GM23248 (cell line): ENCODE results near the gene PSMB10. TPM values are rescaled to one million over a fixed set of nuclear protein-coding genes. Genes with fewer than 3 reads are reported as not detected.

Experiments
- DNase-seq: peaks from one replicate; pipeline ENCODE4 v3.0.0-alpha.2; 2015
- H2AFZ ChIP-seq: fragments of 200-600 bp; sonication (generic); 2 replicates; pipeline ENCODE4 v1.6.1; 2016; ENCODE audit warnings: antibody characterized with exemption
- H3F3A ChIP-seq: fragments of 200-600 bp; sonication (generic); 2 replicates; pipeline ENCODE4 v1.6.1; 2016; ENCODE audit warnings: mild to moderate bottlenecking, antibody characterized with exemption, mixed run types; ENCODE audit not compliant: insufficient read depth
- H3K27ac ChIP-seq: fragments of 200-600 bp; sonication (generic); 2 replicates; pipeline ENCODE4 v1.5.1; 2016; ENCODE audit warnings: mild to moderate bottlenecking
- H3K27me3 ChIP-seq: fragments of 200-600 bp; sonication (generic); replicated peaks from 2 replicates; pipeline ENCODE4 v1.6.1; 2016; ENCODE audit warnings: mild to moderate bottlenecking; ENCODE audit not compliant: insufficient read depth
- H3K36me3 ChIP-seq: fragments of 200-600 bp; sonication (generic); 2 replicates; pipeline ENCODE4 v1.6.1; 2016; ENCODE audit warnings: low read depth, mild to moderate bottlenecking
- H3K4me1 ChIP-seq: fragments of 200-600 bp; sonication (generic); 2 replicates; pipeline ENCODE4 v1.6.1; 2016; ENCODE audit warnings: mild to moderate bottlenecking; ENCODE audit not compliant: insufficient read depth
- H3K4me2 ChIP-seq: fragments of 200-600 bp; sonication (generic); one replicate; pipeline ENCODE4 v1.6.1; 2016; ENCODE audit warnings: mild to moderate bottlenecking; ENCODE audit not compliant: unreplicated experiment
- H3K4me3 ChIP-seq: fragments of 200-600 bp; sonication (generic); 2 replicates; pipeline ENCODE4 v1.5.1; 2016; ENCODE audit warnings: mild to moderate bottlenecking
- H3K79me2 ChIP-seq: fragments of 200-600 bp; sonication (generic); 2 replicates; pipeline ENCODE4 v1.6.1; 2016; ENCODE audit warnings: mild to moderate bottlenecking; ENCODE audit not compliant: insufficient read depth
- H3K9ac ChIP-seq: fragments of 200-600 bp; sonication (generic); 2 replicates; pipeline ENCODE4 v1.6.1; 2016; ENCODE audit warnings: mild to moderate bottlenecking
- H3K9me2 ChIP-seq: fragments of 200-600 bp; sonication (generic); 2 replicates; pipeline ENCODE4 v1.6.1; 2016; ENCODE audit warnings: mixed run types, mild to moderate bottlenecking, moderate library complexity; ENCODE audit not compliant: insufficient read depth
- H3K9me3 ChIP-seq: fragments of 200-600 bp; sonication (generic); one replicate; pipeline ENCODE4 v1.6.1; 2017; ENCODE audit warnings: low read depth
- H4K20me1 ChIP-seq: fragments of 200-600 bp; sonication (generic); 2 replicates; pipeline ENCODE4 v1.6.0; 2016; ENCODE audit not compliant: insufficient read depth
- EZH2 ChIP-seq: fragments of 200-600 bp; sonication (generic); IDR thresholded peaks from 2 replicates; pipeline ENCODE4 v1.6.1; 2018; ENCODE audit warnings: antibody characterized with exemption, mild to moderate bottlenecking; ENCODE audit not compliant: insufficient read depth, poor library complexity, severe bottlenecking
- EZH2phosphoT487 ChIP-seq: fragments of 200-600 bp; sonication (generic); IDR thresholded peaks from 2 replicates; pipeline ENCODE4 v1.6.1; 2018; ENCODE audit warnings: antibody characterized with exemption, moderate library complexity, mild to moderate bottlenecking, low read depth; ENCODE audit not compliant: insufficient read depth
- WGBS, 2 experiments: methylation state at CpG; one replicate each; pipeline ENCODE4 v1.1.6; 2015 to 2017; ENCODE audit warnings: low lambda C conversion rate in 2 of 2, low coverage in 1 of 2; ENCODE audit errors: missing lambda C conversion rate in 2 of 2; 5-methylcytosine and 5-hydroxymethylcytosine counted together
- in situ Hi-C: fragments of 300-500 bp; cut with MboI; formaldehyde crosslinking; loops from 2 replicates; pipeline ENCODE4 v1.15.0; 2020
- polyA plus RNA-seq: library from polyadenylated mRNA; unstranded; fragments of >200 nt; fragmentation: Nextera tagmentation; extraction: Ambion mirVana; gene quantifications from 2 replicates; pipeline ENCODE4 v1.2.1, GENCODE V29; 2016
- total RNA-seq: library from RNA; depleted of rRNA; stranded (reverse); fragments of >200 nt; shearing (Covaris generic); gene quantifications from 2 replicates; pipeline ENCODE4 v1.2.3, GENCODE V29; 2014

PSMB10 gene
- total and polyA plus RNA-seq, 2 experiments from 2014 or later = 18.9 to 55.1 TPM

- H3K27me3 ChIP-seq = no peaks in the 10 kb centered on the region
- DNase-seq = no peak
- H3K79me2 ChIP-seq = peaks cover 85% of the 10 kb centered on the region
- H3K9me2 ChIP-seq = no peaks in the 10 kb centered on the region
- no peak overlapping the region for H3K9ac ChIP-seq
- 0 out of 2 replicates have a peak, but pooled peaks cover 3% of the 10 kb centered on the region for H4K20me1 ChIP-seq
- 50 to 53% methylated on average over 6 of the region's 6 CpGs for WGBS, 2 experiments
- H3K4me3 ChIP-seq = no peak overlapping the region
- H3K9me3 ChIP-seq = no peaks in the 10 kb centered on the region
- no peak for TF ChIP-seq EZH2phosphoT487
- no peak for TF ChIP-seq EZH2
- peaks cover 30% of the 10 kb centered on the region for H3K4me1 ChIP-seq
- peaks cover 23% of the 10 kb centered on the region for H3K36me3 ChIP-seq
- in situ Hi-C loops = no loop called here
- H3K27ac ChIP-seq = no peak overlapping the region
- H2AFZ ChIP-seq = no peak overlapping the region
- peaks cover 16% of the 10 kb centered on the region for H3F3A ChIP-seq
- peak overlapping the region; percentile 3 for H3K4me2 ChIP-seq
Observed at GRCh38 chr16:67964477-67965131, 28.0 kb upstream of the PSMB10 start.

DNA sequence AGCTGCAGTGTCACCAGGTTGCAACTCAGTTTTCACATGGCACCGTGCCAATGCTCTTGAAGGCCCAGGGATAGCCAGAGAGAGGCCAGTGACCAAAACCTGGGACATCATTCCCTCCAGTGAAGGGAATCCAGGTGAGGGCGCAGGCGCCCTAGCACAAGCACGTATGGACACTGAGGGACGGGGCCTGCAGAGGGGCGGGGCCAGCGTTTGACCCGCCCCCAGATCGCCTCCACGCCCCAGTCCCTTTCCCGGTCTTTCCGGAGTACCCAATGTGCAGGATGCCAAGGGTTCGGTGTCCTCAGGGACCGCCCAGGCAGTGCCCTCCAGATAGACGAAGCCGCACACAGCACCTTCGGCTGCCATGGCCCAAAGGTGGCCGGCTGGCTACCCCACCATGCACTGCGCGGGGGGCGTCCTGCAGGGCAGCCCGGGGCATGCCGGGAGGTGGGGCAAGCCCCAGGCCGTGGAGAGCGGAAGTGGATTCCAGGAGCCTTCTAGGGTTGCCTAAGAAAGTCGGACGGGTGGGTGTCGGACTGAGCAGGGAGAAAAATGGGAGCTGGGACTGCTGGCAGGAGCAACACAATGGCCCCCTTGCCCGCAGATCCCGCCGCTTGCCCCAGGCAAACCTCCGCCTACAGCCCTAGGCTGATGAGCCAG is 27.1 kb upstream of the PSMB10 start:
- Histone ChIP-seq H3K36me3 (peaks cover 24% of the 10 kb centered on the region), H3K27me3 (no peaks in the 10 kb centered on the region), H3K9me3 (no peaks in the 10 kb centered on the region), H4K20me1 (0 out of 2 replicates have a peak, but pooled peaks cover 3% of the 10 kb centered on the region), H3K4me3 (no peak overlapping the region), H2AFZ (no peak overlapping the region), H3K9ac (no peak overlapping the region), H3K27ac (no peak overlapping the region), H3K9me2 (no peaks in the 10 kb centered on the region), H3K4me1 (peaks cover 38% of the 10 kb centered on the region), H3K79me2 (peaks cover 93% of the 10 kb centered on the region), H3F3A (peaks cover 16% of the 10 kb centered on the region), H3K4me2 (no peak overlapping the region)
- no peak for TF ChIP-seq EZH2phosphoT487
- TF ChIP-seq EZH2 = no peak
- DNase-seq = peak; percentile 39
- 45 to 48% methylated on average over 20 to 32 of the region's 32 CpGs for WGBS, 2 experiments
- in situ Hi-C loops = no loop called here

- peaks cover 40% of the 10 kb centered on the region for H3K4me1 ChIP-seq
- no peaks in the 10 kb centered on the region for H3K27me3 ChIP-seq
- no peak overlapping the region for H3K27ac ChIP-seq
- WGBS, 2 experiments = 61 to 63% methylated on average over 2 of the region's 2 CpGs
- no peak overlapping the region for H3K4me2 ChIP-seq
- H3K4me3 ChIP-seq = no peak overlapping the region
- in situ Hi-C loops = no loop called here
- H2AFZ ChIP-seq = no peak overlapping the region
- H3K9me2 ChIP-seq = no peaks in the 10 kb centered on the region
- 0 out of 2 replicates have a peak, but pooled peaks cover 3% of the 10 kb centered on the region for H4K20me1 ChIP-seq
- TF ChIP-seq EZH2phosphoT487 = no peak
- no peak for TF ChIP-seq EZH2
- H3K36me3 ChIP-seq = peaks cover 29% of the 10 kb centered on the region
- peaks cover 16% of the 10 kb centered on the region for H3F3A ChIP-seq
- no peak for DNase-seq
- H3K9ac ChIP-seq = no peak overlapping the region
- H3K9me3 ChIP-seq = no peaks in the 10 kb centered on the region
- H3K79me2 ChIP-seq = peaks cover 98% of the 10 kb centered on the region
Observed at GRCh38 chr16:67963292-67963661, 26.6 kb upstream of the PSMB10 start.

GRCh38 chr16:67962135-67962534 is 25.5 kb upstream of the PSMB10 start:
- H2AFZ ChIP-seq = no peak overlapping the region
- no peak overlapping the region for H3K4me2 ChIP-seq
- H3K79me2 ChIP-seq = peaks cover 100% of the 10 kb centered on the region
- H3K9ac ChIP-seq = no peak overlapping the region
- H3K9me2 ChIP-seq = no peaks in the 10 kb centered on the region
- no peak for DNase-seq
- H3K4me1 ChIP-seq = peaks cover 38% of the 10 kb centered on the region
- 0 out of 2 replicates have a peak, but pooled peaks cover 3% of the 10 kb centered on the region for H4K20me1 ChIP-seq
- no peaks in the 10 kb centered on the region for H3K9me3 ChIP-seq
- TF ChIP-seq EZH2 (no peak), EZH2phosphoT487 (no peak)
- H3K4me3 ChIP-seq = no peak overlapping the region
- H3F3A ChIP-seq = peaks cover 16% of the 10 kb centered on the region
- H3K27me3 ChIP-seq = no peaks in the 10 kb centered on the region
- in situ Hi-C loops = no loop called here
- WGBS, 2 experiments = 98% methylated on average over 8 of the region's 8 CpGs
- no peak overlapping the region for H3K27ac ChIP-seq
- peaks cover 30% of the 10 kb centered on the region for H3K36me3 ChIP-seq
